ENCODE data around the gene KRTAP5-5.
"Not testable (repeated sequence)": the region's sequence is repeated elsewhere in the genome, so short reads cannot be mapped to it uniquely, and the experiment has no call there.

The KRTAP5-5 gene

GRCh38 chr11:1642288-1643145 lies 12.9 kb downstream of the KRTAP5-5 start:
- DNase-seq (ENCODE audit: low read depth) = no peak

GRCh38 chr11:1643146-1643690 lies 13.6 kb downstream of the KRTAP5-5 start:
- DNase-seq (ENCODE audit: low read depth) = no peak

GRCh38 chr11:1644601-1645356 lies 15.2 kb downstream of the KRTAP5-5 start:
- DNase-seq (ENCODE audit: low read depth) = no peak

GRCh38 chr11:1645357-1645821 lies 15.8 kb downstream of the KRTAP5-5 start:
- no peak for DNase-seq (ENCODE audit: low read depth)

- not testable (repeated sequence) for DNase-seq (ENCODE audit: low read depth)
Measured at GRCh38 chr11:1646540-1646939, 17.0 kb downstream of the KRTAP5-5 start.

GRCh38 chr11:1647901-1648652 lies 18.5 kb downstream of the KRTAP5-5 start:
- DNase-seq (ENCODE audit: low read depth) = no peak

GRCh38 chr11:1648653-1649420 lies 19.3 kb downstream of the KRTAP5-5 start:
- no peak for DNase-seq (ENCODE audit: low read depth)

- DNase-seq (ENCODE audit: low read depth) = no peak
Measured at GRCh38 chr11:1650034-1650917, 20.7 kb downstream of the KRTAP5-5 start.

GRCh38 chr11:1650918-1651262 lies 21.3 kb downstream of the KRTAP5-5 start:
- no peak for DNase-seq (ENCODE audit: low read depth)

GRCh38 chr11:1651411-1651980 lies 21.9 kb downstream of the KRTAP5-5 start:
- no peak for DNase-seq (ENCODE audit: low read depth)

GRCh38 chr11:1652026-1652425 lies 22.5 kb downstream of the KRTAP5-5 start:
- no peak for DNase-seq (ENCODE audit: low read depth)

GRCh38 chr11:1652442-1652770 lies 22.8 kb downstream of the KRTAP5-5 start:
- no peak for DNase-seq (ENCODE audit: low read depth)

- DNase-seq (ENCODE audit: low read depth) = peak; percentile 59
Measured at GRCh38 chr11:1652771-1653540, 23.4 kb downstream of the KRTAP5-5 start.

GRCh38 chr11:1653541-1654387 lies 24.2 kb downstream of the KRTAP5-5 start:
- no peak for DNase-seq (ENCODE audit: low read depth)

GRCh38 chr11:1654388-1655167 lies 25.0 kb downstream of the KRTAP5-5 start:
- no peak for DNase-seq (ENCODE audit: low read depth)

- no peak for DNase-seq (ENCODE audit: low read depth)
Measured at GRCh38 chr11:1655168-1656060, 25.8 kb downstream of the KRTAP5-5 start.

- no peak for DNase-seq (ENCODE audit: low read depth)
Measured at GRCh38 chr11:1656061-1656441, 26.5 kb downstream of the KRTAP5-5 start.
